Skeletal muscle satellite cell (primary cell): ENCODE measurements around the gene AP3D1.
A peak's percentile ranks its signal among the peaks of the same experiment; 100 is the strongest.
"Not testable (repeated sequence)": the region's sequence is repeated elsewhere in the genome, so short reads cannot be mapped to it uniquely, and the experiment has no call there.

Experiments used
- H3K27me3 ChIP-seq: 2 replicates; pipeline ENCODE4 v1.7.0; 2013; ENCODE audit warnings: low read length; ENCODE audit not compliant: control insufficient read depth, insufficient read depth
- H3K36me3 ChIP-seq: 2 replicates; pipeline ENCODE4 v1.7.0; 2013; ENCODE audit warnings: mild to moderate bottlenecking, control low read depth, low read length; ENCODE audit not compliant: insufficient read depth
- H3K4me1 ChIP-seq: 2 replicates; pipeline ENCODE4 v1.7.0; 2013; ENCODE audit warnings: low read length; ENCODE audit not compliant: control insufficient read depth, insufficient read depth
- H3K4me2 ChIP-seq: 2 replicates; pipeline ENCODE4 v1.7.0; 2013; ENCODE audit warnings: mild to moderate bottlenecking, low read length
- H3K4me3 ChIP-seq: 2 replicates; pipeline ENCODE4 v1.7.0; 2013; ENCODE audit warnings: low read length
- H3K9ac ChIP-seq: 2 replicates; pipeline ENCODE4 v1.7.0; 2013; ENCODE audit warnings: mild to moderate bottlenecking, low read depth, low read length, moderate library complexity
- H3K9me3 ChIP-seq: replicated peaks from 2 replicates; pipeline ENCODE4 v1.7.0; 2013; ENCODE audit warnings: mild to moderate bottlenecking, control low read depth, low read length

AP3D1 gene

GRCh38 chr19:2099937-2100718, 51.2 kb downstream of the AP3D1 start:
- Histone ChIP-seq H3K27me3 (no peaks in the 10 kb centered on the region), H3K36me3 (peaks cover 46% of the 10 kb centered on the region), H3K4me2 (no peak overlapping the region), H3K9ac (no peak overlapping the region), H3K9me3 (no peaks in the 10 kb centered on the region), H3K4me3 (no peak overlapping the region), H3K4me1 (peaks cover 10% of the 10 kb centered on the region)

GRCh38 chr19:2099054-2099501, 52.3 kb downstream of the AP3D1 start:
- no peak overlapping the region for H3K9ac ChIP-seq
- peaks cover 35% of the 10 kb centered on the region for H3K36me3 ChIP-seq
- H3K4me2 ChIP-seq = no peak overlapping the region
- H3K27me3 ChIP-seq = no peaks in the 10 kb centered on the region
- H3K4me3 ChIP-seq = no peak overlapping the region
- H3K4me1 ChIP-seq = peaks cover 18% of the 10 kb centered on the region
- H3K9me3 ChIP-seq = no peaks in the 10 kb centered on the region

DNA sequence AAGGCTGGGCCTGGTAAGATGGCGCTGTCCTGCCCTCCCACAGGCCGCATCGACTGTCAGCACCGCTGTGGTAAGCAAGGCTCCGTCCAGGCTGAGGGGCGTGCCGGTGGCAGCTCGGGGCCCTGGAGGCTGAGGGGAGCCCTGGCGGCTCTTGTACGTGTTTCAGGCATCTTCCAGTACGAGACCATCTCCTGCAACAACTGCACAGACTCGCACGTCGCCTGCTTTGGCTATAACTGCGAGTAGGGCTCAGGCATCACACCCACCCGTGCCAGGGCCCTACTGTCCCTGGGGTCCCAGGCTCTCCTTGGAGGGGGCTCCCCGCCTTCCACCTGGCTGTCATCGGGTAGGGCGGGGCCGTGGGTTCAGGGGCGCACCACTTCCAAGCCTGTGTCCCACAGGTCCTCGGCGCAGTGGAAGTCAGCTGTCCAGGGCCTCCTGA, 53.5 kb downstream of the AP3D1 start:
- H3K9me3 ChIP-seq = no peaks in the 10 kb centered on the region
- H3K36me3 ChIP-seq = peaks cover 35% of the 10 kb centered on the region
- no peak overlapping the region for H3K4me3 ChIP-seq
- no peak overlapping the region for H3K9ac ChIP-seq
- H3K4me1 ChIP-seq = peaks cover 18% of the 10 kb centered on the region
- no peaks in the 10 kb centered on the region for H3K27me3 ChIP-seq
- H3K4me2 ChIP-seq = peak overlapping the region; percentile 96

GRCh38 chr19:2097203-2097885, 54.0 kb downstream of the AP3D1 start:
- peaks cover 18% of the 10 kb centered on the region for H3K4me1 ChIP-seq
- H3K9ac ChIP-seq = peak overlapping the region; percentile 50
- H3K4me3 ChIP-seq = peak overlapping the region; percentile 71
- H3K9me3 ChIP-seq = no peaks in the 10 kb centered on the region
- peak overlapping the region; percentile 96 for H3K4me2 ChIP-seq
- H3K27me3 ChIP-seq = no peaks in the 10 kb centered on the region
- peaks cover 38% of the 10 kb centered on the region for H3K36me3 ChIP-seq

- Histone ChIP-seq H3K9ac (peak within 1 kb of the TSS; percentile 88), H3K4me2 (peak within 1 kb of the TSS; percentile 96), H3K4me1 (peaks cover 18% of the 10 kb centered on the region), H3K27me3 (no peaks in the 10 kb centered on the region), H3K9me3 (no peaks in the 10 kb centered on the region), H3K36me3 (peaks cover 33% of the 10 kb centered on the region), H3K4me3 (peak within 1 kb of the TSS; percentile 89)
Measured at GRCh38 chr19:2096480-2097202, 54.7 kb downstream of the AP3D1 start, which contains the start of gene IZUMO4. Gene IZUMO4, plus strand, starts transcription at chr19:2096915. Its CDS starts 31 bp downstream, at chr19:2096946.

- Histone ChIP-seq H3K4me1 (peaks cover 20% of the 10 kb centered on the region), H3K9ac (peak within 1 kb of the TSS; percentile 88), H3K4me3 (peak within 1 kb of the TSS; percentile 89), H3K27me3 (no peaks in the 10 kb centered on the region), H3K36me3 (peaks cover 28% of the 10 kb centered on the region), H3K9me3 (no peaks in the 10 kb centered on the region), H3K4me2 (peak within 1 kb of the TSS; percentile 96)
Measured at GRCh38 chr19:2096034-2096479, 55.3 kb downstream of the AP3D1 start, which contains the start of gene MOB3A. Gene MOB3A, minus strand, starts transcription at chr19:2096326. Its CDS starts 17,766 bp downstream, at chr19:2078560.

DNA sequence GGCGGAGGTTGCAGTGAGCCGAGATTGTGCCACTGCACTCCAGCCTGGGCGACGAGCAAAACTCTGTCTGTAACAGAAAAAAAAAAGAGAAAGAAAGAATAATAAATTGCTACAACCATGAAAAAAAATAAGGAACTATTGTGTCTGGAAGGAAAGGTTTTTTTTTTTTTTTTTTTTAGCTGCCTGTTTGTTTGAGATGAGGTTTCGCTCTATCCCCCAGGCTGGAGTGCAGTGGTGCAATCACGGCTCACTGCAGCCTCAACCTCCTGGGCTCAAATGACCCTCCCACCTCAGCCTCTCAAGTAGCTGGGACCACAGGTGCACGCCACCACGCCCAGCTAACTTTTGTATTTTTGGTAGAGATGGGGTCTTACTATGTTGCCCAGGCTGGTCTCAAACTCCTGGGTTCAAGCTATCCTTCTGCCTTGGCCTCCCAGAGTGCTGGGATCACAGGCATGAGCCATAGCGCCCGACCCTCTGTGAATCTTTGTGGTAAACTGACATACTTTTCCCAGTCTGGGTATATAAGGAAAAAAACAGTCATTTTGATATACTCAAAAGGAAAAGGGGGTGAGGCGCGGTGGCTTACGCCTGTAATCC, 59.3 kb downstream of the AP3D1 start:
- Histone ChIP-seq H3K36me3 (peaks cover 11% of the 10 kb centered on the region), H3K4me1 (peaks cover 36% of the 10 kb centered on the region)
- H3K9ac ChIP-seq, H3K9me3 ChIP-seq, H3K4me2 ChIP-seq, H3K4me3 ChIP-seq, H3K27me3 ChIP-seq: not testable (repeated sequence)

GRCh38 chr19:2089727-2090053, 61.7 kb downstream of the AP3D1 start:
- Histone ChIP-seq H3K27me3 (no peaks in the 10 kb centered on the region), H3K4me2 (peak overlapping the region; percentile 88), H3K9me3 (no peaks in the 10 kb centered on the region), H3K4me3 (peak overlapping the region; percentile 59), H3K4me1 (peaks cover 32% of the 10 kb centered on the region), H3K9ac (peak overlapping the region; percentile 46), H3K36me3 (peaks cover 14% of the 10 kb centered on the region)

GRCh38 chr19:2089001-2089711, 62.2 kb downstream of the AP3D1 start:
- Histone ChIP-seq H3K4me3 (no peak overlapping the region), H3K27me3 (no peaks in the 10 kb centered on the region), H3K4me2 (peak overlapping the region; percentile 88), H3K36me3 (peaks cover 14% of the 10 kb centered on the region), H3K9me3 (no peaks in the 10 kb centered on the region), H3K9ac (peak overlapping the region; percentile 46), H3K4me1 (peaks cover 26% of the 10 kb centered on the region)

DNA sequence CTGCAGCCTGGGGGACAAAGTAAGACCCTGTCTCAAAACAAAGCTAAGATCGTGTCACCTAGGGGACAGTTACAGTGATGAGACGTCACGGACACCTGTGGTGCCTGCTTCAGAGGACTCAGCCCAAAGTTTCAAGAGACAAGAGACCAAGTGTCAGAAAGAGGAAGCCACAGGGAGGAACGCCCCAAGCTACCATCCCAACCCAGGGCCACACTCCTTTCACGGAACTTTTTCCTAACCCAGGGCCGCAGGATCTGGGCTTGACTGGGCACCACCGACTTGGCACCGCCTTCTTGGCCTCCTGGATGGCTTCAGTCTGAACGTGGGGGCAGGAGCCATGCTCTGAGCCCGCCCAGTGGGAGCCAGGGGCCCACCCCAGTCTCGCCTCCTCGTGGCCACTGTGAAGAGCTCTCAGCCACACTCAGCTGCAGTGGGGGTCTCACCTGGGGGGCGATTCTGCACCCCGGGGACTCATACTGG, 63.7 kb downstream of the AP3D1 start:
- Histone ChIP-seq H3K36me3 (peaks cover 14% of the 10 kb centered on the region), H3K27me3 (no peaks in the 10 kb centered on the region), H3K4me1 (peaks cover 26% of the 10 kb centered on the region), H3K9me3 (no peaks in the 10 kb centered on the region), H3K4me3 (no peak overlapping the region), H3K4me2 (no peak overlapping the region), H3K9ac (no peak overlapping the region)
